ENCODE measurements around the gene HDAC9.
"Not testable (repeated sequence)": the region's sequence is repeated elsewhere in the genome, so short reads cannot be mapped to it uniquely, and the experiment has no call there.

Gene HDAC9

DNA sequence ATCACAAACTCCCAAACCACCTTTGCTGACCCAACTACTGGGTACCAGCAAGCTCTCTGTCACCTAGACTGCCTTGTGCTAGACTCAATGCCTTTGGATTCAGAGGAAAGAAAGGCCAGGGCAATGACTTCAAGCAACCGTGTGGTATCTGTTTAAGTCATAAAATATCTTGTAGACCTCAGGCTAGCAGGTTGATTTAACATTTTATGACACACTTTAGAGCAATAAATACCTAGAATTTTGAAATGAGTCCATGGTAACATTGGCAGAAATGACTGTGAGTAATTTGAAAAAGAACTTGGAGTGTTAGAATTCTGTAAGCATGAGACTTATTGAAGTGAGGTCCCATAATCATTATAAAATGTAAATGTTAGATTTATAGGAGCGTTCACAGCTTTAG lies 534.7 kb downstream of the HDAC9 start:
- no peak for DNase-seq (ENCODE audit: low read depth)

DNA sequence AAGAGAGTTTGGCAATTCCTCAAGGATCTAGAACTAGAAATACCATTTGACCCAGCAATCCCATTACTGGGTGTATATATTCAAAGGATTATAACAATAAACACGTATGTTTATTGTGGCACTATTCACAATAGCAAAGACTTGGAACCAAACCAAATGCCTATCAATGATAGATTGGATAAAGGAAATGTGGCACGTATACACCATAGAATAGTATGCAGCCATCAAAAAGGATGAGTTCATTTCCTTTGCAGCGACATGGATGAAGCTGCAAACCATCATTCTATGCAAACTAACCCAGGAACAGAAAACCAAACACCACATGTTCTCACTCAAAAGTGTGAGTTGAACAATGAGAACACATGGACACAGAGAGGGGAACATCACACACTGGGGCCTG lies 537.4 kb downstream of the HDAC9 start:
- DNase-seq (ENCODE audit: low read depth) = not testable (repeated sequence)

DNA sequence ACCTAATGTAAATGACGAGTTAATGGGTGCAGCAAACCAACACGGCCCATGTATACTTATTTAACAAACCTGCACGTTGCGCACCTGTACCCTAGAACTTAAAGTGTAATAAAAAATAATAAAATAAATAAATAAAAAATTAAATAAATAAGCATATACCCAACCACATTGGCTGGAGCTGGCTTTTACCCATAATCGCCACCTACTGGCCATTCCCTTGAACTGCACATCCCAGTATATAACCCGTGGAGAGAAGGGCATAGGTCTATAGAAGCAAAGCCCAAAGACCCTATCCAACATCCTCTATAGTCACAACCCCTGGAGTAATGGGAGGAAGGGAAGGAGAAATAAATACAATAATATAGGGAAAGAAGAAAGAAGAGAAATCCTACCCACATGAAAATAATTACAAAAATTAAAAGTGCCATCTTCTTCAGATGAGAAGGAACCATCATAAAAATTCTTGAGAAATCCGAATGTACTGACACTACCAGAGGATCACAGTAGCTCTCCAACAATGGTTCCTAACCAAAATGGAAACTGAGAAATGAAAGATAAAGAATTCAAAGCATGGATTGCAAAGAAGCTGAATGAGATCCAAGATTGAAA lies 556.3 kb downstream of the HDAC9 start:
- DNase-seq (ENCODE audit: low read depth) = no peak

Data from fibroblast of the conjunctiva (primary cell).